ENCODE measurements around the gene RALB.

RALB gene

DNA sequence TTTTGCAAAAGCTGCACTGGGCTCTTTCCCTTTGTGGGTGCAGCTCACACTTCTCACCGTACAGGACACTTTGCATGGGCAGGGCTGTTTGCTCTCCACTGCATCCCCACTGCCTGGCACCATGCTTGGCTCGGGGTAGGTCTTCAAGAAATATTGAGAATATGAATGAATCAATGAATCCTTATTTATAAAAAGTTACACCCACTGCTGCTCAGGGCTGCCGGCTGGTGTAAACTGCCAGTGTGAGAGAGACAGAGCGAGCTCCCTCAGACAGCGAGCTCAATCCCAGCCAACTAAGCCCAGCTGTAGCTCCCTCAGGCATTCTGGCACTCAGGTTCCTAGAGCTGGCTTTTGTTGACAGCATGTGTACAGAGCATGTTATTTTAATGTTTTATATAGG lies 32.9 kb upstream of the RALB start:
- H3K27me3 Mint-ChIP-seq = no peaks in the 10 kb centered on the region
- H3K27ac Mint-ChIP-seq (ENCODE audit: low read depth) = no peak overlapping the region
- no peaks in the 10 kb centered on the region for H3K9me3 Mint-ChIP-seq
- H3K4me1 Mint-ChIP-seq = peaks cover 46% of the 10 kb centered on the region
- H3K4me3 Mint-ChIP-seq = no peak overlapping the region
- DNase-seq (ENCODE audit: low spot score in 2 of 2) (no peak), ATAC-seq (replicated peaks; ENCODE audit: extremely low read depth, poor library complexity, severe bottlenecking) (no peak)
- peaks cover 10% of the 10 kb centered on the region for H3K36me3 Mint-ChIP-seq (ENCODE audit: insufficient read depth)

DNA sequence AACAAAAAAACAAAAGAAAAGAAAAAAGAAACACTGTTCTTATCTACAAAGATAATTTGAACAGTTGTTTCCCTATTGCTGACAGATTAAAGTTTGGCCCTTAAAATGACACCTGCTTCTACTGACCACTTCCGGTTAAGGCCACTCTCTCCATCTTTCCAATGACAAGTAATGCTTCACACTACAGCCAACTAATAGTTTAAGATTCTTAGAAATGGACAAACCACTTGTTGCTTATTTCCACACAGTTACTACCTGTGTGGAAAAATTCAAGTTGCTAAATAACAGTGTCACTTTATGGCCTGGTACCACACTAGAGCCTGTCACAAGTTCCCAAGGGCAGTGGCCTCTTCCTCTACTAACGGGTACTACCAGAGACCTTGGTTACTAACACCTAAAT lies 31.9 kb upstream of the RALB start:
- ATAC-seq (replicated peaks; ENCODE audit: extremely low read depth, poor library complexity, severe bottlenecking) = no peak
- peak overlapping the region; percentile 3 for H3K4me3 Mint-ChIP-seq
- H3K4me1 Mint-ChIP-seq = peaks cover 47% of the 10 kb centered on the region
- DNase-seq (ENCODE audit: low spot score in 2 of 2) = no peak
- H3K27ac Mint-ChIP-seq (ENCODE audit: low read depth) = no peak overlapping the region
- H3K9me3 Mint-ChIP-seq = no peaks in the 10 kb centered on the region
- H3K27me3 Mint-ChIP-seq = no peaks in the 10 kb centered on the region
- peaks cover 10% of the 10 kb centered on the region for H3K36me3 Mint-ChIP-seq (ENCODE audit: insufficient read depth)

DNA sequence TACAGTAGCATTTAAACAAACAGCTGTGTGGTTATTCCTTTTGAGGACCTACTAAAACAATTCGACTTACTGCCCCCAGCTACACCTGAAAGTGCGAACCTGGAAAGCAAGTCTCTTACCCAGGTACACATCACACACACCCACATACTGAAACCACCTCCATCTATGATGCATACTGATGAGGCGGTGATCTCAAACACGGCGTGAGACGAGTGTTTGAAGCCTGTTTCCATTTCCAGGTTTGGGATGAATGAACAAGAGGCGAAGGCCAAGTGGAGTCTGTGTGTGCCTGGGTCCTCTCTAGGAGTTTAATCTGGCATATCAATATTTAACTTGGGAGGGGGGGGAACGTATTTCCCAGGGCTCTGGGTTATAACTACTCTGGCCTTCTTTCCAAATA lies 31.0 kb upstream of the RALB start:
- Mint-ChIP-seq H3K9me3 (no peaks in the 10 kb centered on the region), H3K27ac (ENCODE audit: low read depth) (no peak overlapping the region), H3K36me3 (ENCODE audit: insufficient read depth) (peaks cover 10% of the 10 kb centered on the region), H3K4me1 (peaks cover 44% of the 10 kb centered on the region), H3K4me3 (peak overlapping the region; percentile 80), H3K27me3 (no peaks in the 10 kb centered on the region)
- DNase-seq (ENCODE audit: low spot score in 2 of 2) (no peak), ATAC-seq (replicated peaks; ENCODE audit: extremely low read depth, poor library complexity, severe bottlenecking) (no peak)

DNA sequence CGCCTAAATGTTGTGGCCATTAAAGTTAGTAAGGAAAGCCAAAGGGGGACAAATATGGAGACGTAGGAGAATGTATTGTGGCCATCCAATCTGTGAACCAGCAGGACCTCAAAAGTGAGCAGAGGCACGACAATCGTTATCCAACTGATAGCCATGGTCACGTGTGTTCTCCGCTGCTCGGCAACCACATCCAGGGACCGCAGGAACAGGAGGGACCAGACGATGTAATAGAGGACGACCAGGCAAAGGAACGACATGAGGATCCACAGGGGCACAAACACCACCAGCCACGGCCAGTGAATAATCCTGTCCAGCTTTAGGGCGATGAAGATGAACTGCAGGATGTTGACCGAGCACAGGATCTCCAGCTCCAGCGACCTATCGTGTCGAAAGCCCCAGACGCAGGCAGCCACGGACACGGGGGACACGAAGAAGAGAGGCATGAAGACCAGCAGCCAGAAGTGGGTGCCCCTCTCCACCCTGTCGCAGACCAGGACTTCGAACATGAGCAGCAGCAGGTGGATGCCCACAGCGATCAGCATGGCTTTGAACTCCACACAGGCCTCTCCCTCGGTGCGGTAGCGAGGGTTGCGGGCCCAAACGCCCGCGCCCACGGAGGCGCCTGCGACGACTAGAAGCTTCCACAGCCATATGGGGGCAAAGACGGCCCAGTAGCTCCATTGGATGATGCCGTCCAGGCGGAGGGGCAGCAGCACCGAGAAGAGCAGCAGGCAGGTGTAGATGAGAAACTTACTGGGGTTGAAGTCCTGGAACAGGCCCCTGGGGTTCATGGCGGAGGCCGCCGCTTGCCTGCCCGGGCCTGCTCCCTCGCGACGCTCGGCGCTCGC lies 30.2 kb upstream of the RALB start:
- DNase-seq (ENCODE audit: low spot score in 2 of 2) = no peak
- Mint-ChIP-seq H3K36me3 (ENCODE audit: insufficient read depth) (peaks cover 8% of the 10 kb centered on the region), H3K4me1 (peaks cover 43% of the 10 kb centered on the region), H3K27ac (ENCODE audit: low read depth) (peak overlapping the region; percentile 92), H3K9me3 (no peaks in the 10 kb centered on the region), H3K27me3 (no peaks in the 10 kb centered on the region), H3K4me3 (peak overlapping the region; percentile 80)
- ATAC-seq (replicated peaks; ENCODE audit: extremely low read depth, poor library complexity, severe bottlenecking) = peak; percentile 5

DNA sequence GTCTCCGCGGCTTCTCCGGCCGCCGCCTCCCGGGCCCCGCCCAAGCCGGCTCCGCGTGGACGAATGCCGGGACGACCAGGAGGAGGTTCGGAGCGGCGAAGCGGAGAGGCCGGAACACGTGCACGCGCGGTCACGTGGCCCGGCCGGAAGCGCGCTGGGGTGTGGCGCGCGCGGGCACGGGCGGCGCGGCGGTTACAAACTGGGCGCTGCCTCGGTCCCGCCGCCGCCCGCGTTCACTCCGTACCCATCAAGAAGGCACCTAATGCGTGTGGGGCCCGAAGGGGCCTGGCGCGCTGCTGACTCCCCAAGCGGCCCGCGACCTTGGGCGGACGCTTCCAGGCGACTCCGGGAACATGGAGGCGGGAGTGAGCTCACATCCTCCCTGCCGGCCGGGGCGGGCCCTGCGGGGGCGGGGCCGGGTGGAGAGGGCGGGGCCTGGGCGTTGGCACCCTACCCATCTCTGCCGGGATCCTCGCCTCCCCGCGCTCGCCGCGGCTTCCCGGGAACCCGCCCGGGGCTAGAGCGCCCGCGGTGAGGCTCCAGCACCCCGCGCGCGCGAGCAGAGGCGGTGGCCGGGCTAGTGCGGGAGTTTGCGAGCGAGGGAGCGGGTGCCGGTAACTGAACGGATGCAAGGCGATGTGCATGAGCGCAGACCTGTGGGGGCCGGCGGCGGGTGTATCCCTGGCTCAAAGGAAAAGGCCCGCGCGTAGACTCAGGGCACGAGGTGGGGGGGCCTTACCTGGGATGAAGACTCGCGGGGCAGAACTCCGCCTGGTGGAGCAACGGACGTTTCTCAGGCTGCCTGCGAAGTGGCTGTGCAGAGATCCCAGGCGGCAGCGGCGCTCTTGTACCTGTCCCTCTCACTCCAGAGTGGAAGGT lies 29.4 kb upstream of the RALB start, which contains the start of gene TMEM185B:
Gene TMEM185B, minus strand, starts transcription at position 367 of the 879 bp plus-strand sequence. CDS start 424 bp downstream, outside the sequence.
- H3K36me3 Mint-ChIP-seq (ENCODE audit: insufficient read depth) = peaks cover 8% of the 10 kb centered on the region
- H3K27ac Mint-ChIP-seq (ENCODE audit: low read depth) = peak within 1 kb of the TSS; percentile 92
- DNase-seq (ENCODE audit: low spot score in 2 of 2) = peak; percentile 81 to 85

GRCh38 chr2:120224256-120224655 lies 28.4 kb upstream of the RALB start:
- no peak for ATAC-seq (replicated peaks; ENCODE audit: extremely low read depth, poor library complexity, severe bottlenecking)
- H3K27me3 Mint-ChIP-seq = no peaks in the 10 kb centered on the region
- no peaks in the 10 kb centered on the region for H3K9me3 Mint-ChIP-seq
- peaks cover 55% of the 10 kb centered on the region for H3K4me1 Mint-ChIP-seq
- no peak overlapping the region for H3K27ac Mint-ChIP-seq (ENCODE audit: low read depth)
- peak overlapping the region; percentile 80 for H3K4me3 Mint-ChIP-seq
- no peak for DNase-seq (ENCODE audit: low spot score in 2 of 2)
- peaks cover 9% of the 10 kb centered on the region for H3K36me3 Mint-ChIP-seq (ENCODE audit: insufficient read depth)

More for the DNA sequence above, 29.4 kb upstream of the RALB start, which contains the start of gene TMEM185B:
- Mint-ChIP-seq H3K4me1 (peaks cover 46% of the 10 kb centered on the region), H3K4me3 (peak within 1 kb of the TSS; percentile 80), H3K9me3 (no peaks in the 10 kb centered on the region), H3K27me3 (no peaks in the 10 kb centered on the region)
- peak; percentile 93 for ATAC-seq (replicated peaks; ENCODE audit: extremely low read depth, poor library complexity, severe bottlenecking)

GRCh38 chr2:120224735-120225548 lies 27.7 kb upstream of the RALB start:
- no peaks in the 10 kb centered on the region for H3K27me3 Mint-ChIP-seq
- no peak for DNase-seq (ENCODE audit: low spot score in 2 of 2)
- H3K36me3 Mint-ChIP-seq (ENCODE audit: insufficient read depth) = peaks cover 9% of the 10 kb centered on the region
- H3K4me1 Mint-ChIP-seq = peaks cover 60% of the 10 kb centered on the region
- ATAC-seq (replicated peaks; ENCODE audit: extremely low read depth, poor library complexity, severe bottlenecking) = no peak
- no peak overlapping the region for H3K27ac Mint-ChIP-seq (ENCODE audit: low read depth)
- no peaks in the 10 kb centered on the region for H3K9me3 Mint-ChIP-seq
- H3K4me3 Mint-ChIP-seq = peak overlapping the region; percentile 80

GRCh38 chr2:120225549-120226065 lies 27.0 kb upstream of the RALB start:
- peaks cover 11% of the 10 kb centered on the region for H3K36me3 Mint-ChIP-seq (ENCODE audit: insufficient read depth)
- H3K4me1 Mint-ChIP-seq = peaks cover 59% of the 10 kb centered on the region
- H3K4me3 Mint-ChIP-seq = no peak overlapping the region
- no peak overlapping the region for H3K27ac Mint-ChIP-seq (ENCODE audit: low read depth)
- ATAC-seq (replicated peaks; ENCODE audit: extremely low read depth, poor library complexity, severe bottlenecking) (no peak), DNase-seq (ENCODE audit: low spot score in 2 of 2) (no peak)
- no peaks in the 10 kb centered on the region for H3K9me3 Mint-ChIP-seq
- no peaks in the 10 kb centered on the region for H3K27me3 Mint-ChIP-seq

GRCh38 chr2:120226316-120226715 lies 26.3 kb upstream of the RALB start:
- Mint-ChIP-seq H3K4me3 (no peak overlapping the region), H3K36me3 (ENCODE audit: insufficient read depth) (peaks cover 11% of the 10 kb centered on the region), H3K27ac (ENCODE audit: low read depth) (no peak overlapping the region), H3K9me3 (no peaks in the 10 kb centered on the region), H3K4me1 (peaks cover 58% of the 10 kb centered on the region), H3K27me3 (no peaks in the 10 kb centered on the region)
- no peak for DNase-seq (ENCODE audit: low spot score in 2 of 2)
- no peak for ATAC-seq (replicated peaks; ENCODE audit: extremely low read depth, poor library complexity, severe bottlenecking)

DNA sequence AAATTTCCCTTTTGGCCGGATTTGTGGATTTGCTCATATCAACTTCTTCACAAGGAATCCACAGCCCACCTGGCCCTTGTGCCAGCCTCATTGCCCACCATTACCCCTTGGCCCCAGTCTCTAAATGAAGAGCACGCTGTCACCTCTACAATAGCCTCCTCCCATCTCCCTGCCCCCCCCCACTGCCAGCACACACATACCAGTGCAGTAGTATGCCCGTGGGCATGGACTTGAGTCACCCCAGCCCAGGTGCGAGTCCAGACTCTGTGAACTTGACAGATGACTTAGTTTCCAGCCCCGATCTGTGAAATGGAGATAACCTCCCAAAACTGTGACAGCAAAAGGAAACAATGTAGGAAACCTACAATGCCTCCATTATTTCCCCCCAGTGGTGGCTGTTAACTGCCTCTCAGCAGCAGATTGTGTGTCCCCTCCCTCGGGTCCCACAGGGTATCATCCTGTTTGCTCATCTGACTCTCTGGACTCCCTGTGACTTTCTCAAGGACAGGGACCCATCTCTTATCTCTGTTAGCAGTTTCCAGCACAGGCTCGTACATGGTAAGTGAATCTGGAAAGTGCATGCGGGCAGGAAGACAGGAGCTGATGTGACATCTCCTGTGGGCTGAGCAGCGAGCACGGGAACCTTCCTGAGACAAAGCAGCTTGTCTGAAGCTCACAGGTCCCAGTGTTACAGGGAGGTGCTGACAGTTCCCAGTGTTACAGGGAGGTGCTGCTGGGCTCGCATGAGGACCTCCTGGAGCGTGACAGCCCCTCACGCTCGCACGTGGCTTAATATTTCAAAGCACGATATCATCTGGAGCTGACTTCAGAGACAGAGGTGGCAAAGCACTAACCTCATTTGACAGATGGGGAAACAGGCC lies 25.3 kb upstream of the RALB start:
- H3K27ac Mint-ChIP-seq (ENCODE audit: low read depth) = no peak overlapping the region
- DNase-seq (ENCODE audit: low spot score in 2 of 2) = no peak
- H3K36me3 Mint-ChIP-seq (ENCODE audit: insufficient read depth) = peaks cover 9% of the 10 kb centered on the region
- H3K27me3 Mint-ChIP-seq = no peaks in the 10 kb centered on the region
- ATAC-seq (replicated peaks; ENCODE audit: extremely low read depth, poor library complexity, severe bottlenecking) = no peak
- no peak overlapping the region for H3K4me3 Mint-ChIP-seq
- no peaks in the 10 kb centered on the region for H3K9me3 Mint-ChIP-seq
- peaks cover 52% of the 10 kb centered on the region for H3K4me1 Mint-ChIP-seq

GRCh38 chr2:120228503-120228902 lies 24.1 kb upstream of the RALB start:
- DNase-seq (ENCODE audit: low spot score in 2 of 2) (no peak), ATAC-seq (replicated peaks; ENCODE audit: extremely low read depth, poor library complexity, severe bottlenecking) (no peak)
- Mint-ChIP-seq H3K4me3 (no peak overlapping the region), H3K36me3 (ENCODE audit: insufficient read depth) (peaks cover 10% of the 10 kb centered on the region), H3K27ac (ENCODE audit: low read depth) (no peak overlapping the region), H3K9me3 (no peaks in the 10 kb centered on the region), H3K27me3 (no peaks in the 10 kb centered on the region), H3K4me1 (peaks cover 59% of the 10 kb centered on the region)
